HEK293 (cell line): Measurements from ENCODE around the gene EPOP.

Experiments
- ZNF350 ChIP-seq: fragments of 450-650 bp; formaldehyde crosslinking; IDR thresholded peaks from 2 replicates; pipeline ENCODE4 v1.5.0; 2017; ENCODE audit warnings: missing biosample characterization, mild to moderate bottlenecking, missing genetic modification characterization
- ZNF561 ChIP-seq: fragments of 450-650 bp; IDR thresholded peaks from 2 replicates; pipeline ENCODE4 v1.5.1; 2018; ENCODE audit warnings: missing biosample characterization, missing genetic modification characterization, borderline replicate concordance
- TF ChIP-seq, protein P1 (sequence below): fragments of 450-650 bp; formaldehyde crosslinking; IDR thresholded peaks from 2 replicates; pipeline ENCODE4 v1.5.1; 2016; ENCODE audit warnings: missing biosample characterization, missing genetic modification characterization

DNA sequence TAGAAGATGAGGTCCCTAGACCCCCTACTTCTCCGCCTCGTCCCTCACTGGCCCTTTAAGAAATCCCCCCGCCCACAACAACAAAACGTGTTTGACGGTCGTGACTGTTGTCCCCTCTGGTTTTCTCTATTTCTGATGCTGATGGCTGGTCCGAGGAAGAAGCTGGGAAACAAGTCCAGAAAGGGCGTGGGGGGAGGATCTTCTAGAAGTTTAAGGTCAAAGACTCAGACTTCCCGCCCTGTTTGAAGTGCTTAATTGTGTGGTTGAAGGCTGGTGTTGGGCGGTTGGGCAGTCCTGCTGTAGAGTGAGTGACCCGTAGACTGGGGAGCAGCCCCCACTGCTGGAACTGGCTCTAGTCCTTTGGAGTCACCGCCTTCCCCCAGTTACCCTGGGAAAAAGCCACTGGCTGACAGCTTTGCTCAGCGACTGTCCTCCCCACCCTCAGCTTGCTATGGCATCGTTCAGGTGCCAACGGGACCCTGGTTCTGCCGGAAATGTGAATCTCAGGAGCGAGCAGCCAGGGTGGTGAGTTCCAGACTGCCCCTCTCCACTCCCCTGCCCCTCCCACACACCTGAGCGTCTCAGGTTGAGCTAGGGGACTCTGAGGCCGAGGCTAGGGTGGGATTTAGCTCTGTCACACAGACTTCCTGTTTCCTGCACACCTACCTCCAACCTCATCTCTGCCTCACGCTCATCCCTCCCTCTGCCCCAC is 31.9 kb upstream of the EPOP start:
- TF ChIP-seq ZNF350 = no peak
- no peak for TF ChIP-seq ZNF561 (tag by site-specific recombination)
- TF ChIP-seq, protein P1, sequence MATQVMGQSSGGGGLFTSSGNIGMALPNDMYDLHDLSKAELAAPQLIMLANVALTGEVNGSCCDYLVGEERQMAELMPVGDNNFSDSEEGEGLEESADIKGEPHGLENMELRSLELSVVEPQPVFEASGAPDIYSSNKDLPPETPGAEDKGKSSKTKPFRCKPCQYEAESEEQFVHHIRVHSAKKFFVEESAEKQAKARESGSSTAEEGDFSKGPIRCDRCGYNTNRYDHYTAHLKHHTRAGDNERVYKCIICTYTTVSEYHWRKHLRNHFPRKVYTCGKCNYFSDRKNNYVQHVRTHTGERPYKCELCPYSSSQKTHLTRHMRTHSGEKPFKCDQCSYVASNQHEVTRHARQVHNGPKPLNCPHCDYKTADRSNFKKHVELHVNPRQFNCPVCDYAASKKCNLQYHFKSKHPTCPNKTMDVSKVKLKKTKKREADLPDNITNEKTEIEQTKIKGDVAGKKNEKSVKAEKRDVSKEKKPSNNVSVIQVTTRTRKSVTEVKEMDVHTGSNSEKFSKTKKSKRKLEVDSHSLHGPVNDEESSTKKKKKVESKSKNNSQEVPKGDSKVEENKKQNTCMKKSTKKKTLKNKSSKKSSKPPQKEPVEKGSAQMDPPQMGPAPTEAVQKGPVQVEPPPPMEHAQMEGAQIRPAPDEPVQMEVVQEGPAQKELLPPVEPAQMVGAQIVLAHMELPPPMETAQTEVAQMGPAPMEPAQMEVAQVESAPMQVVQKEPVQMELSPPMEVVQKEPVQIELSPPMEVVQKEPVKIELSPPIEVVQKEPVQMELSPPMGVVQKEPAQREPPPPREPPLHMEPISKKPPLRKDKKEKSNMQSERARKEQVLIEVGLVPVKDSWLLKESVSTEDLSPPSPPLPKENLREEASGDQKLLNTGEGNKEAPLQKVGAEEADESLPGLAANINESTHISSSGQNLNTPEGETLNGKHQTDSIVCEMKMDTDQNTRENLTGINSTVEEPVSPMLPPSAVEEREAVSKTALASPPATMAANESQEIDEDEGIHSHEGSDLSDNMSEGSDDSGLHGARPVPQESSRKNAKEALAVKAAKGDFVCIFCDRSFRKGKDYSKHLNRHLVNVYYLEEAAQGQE (tag by site-specific recombination) = no peak
